ENCODE results near the gene WRAP73.

The WRAP73 gene

GRCh38 chr1:3681231-3681897, 31.5 kb upstream of the WRAP73 start:
- no peak for TF ChIP-seq CTCF (IDR thresholded peaks at IDR 0.05; ENCODE audit: extremely low read depth, missing control alignments)
- DNase-seq (ENCODE audit: low spot score): no peak

DNA sequence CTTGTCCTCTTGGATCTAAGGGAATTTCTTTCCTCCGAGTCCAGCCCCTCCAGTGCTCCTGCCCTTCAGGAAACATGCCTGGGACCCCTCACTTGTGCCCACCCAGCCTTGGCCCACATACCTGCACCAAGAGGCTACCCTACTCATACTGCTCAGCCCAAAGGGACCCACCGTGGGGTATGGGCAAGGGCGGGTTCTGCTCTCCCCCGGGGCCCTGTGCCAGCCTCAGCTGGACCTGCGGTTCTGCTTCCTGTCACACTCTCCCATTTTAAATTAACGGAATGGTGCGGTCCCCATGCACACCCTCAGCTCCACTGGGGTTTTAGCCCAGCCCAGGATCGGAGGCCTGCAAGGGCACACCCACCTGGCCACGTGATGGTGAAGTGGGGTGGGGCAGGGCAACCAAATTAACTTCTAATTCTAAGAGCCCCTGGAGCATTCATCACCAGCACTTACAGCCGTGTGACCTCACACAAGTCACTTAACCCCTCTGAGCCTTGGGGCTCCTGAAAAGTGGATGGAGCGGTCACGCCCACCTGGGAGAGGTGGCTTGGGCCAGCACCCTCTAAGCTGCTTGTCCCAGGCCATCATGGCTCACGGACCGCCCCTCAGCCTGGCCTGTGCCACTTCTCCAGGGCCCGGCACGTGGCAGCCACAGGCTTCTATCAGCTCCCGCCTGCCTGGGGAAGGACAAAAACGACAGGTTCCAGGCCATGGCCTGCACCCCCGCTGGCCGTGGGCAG, 30.8 kb upstream of the WRAP73 start:
- DNase-seq (ENCODE audit: low spot score): no peak
- TF ChIP-seq CTCF (IDR thresholded peaks at IDR 0.05; ENCODE audit: extremely low read depth, missing control alignments): no peak

GRCh38 chr1:3679799-3680453, 30.0 kb upstream of the WRAP73 start:
- no peak for DNase-seq (ENCODE audit: low spot score)
- TF ChIP-seq CTCF (IDR thresholded peaks at IDR 0.05; ENCODE audit: extremely low read depth, missing control alignments): no peak

GRCh38 chr1:3679098-3679555, 29.2 kb upstream of the WRAP73 start:
- DNase-seq (ENCODE audit: low spot score): no peak
- TF ChIP-seq CTCF (IDR thresholded peaks at IDR 0.05; ENCODE audit: extremely low read depth, missing control alignments): no peak

DNA sequence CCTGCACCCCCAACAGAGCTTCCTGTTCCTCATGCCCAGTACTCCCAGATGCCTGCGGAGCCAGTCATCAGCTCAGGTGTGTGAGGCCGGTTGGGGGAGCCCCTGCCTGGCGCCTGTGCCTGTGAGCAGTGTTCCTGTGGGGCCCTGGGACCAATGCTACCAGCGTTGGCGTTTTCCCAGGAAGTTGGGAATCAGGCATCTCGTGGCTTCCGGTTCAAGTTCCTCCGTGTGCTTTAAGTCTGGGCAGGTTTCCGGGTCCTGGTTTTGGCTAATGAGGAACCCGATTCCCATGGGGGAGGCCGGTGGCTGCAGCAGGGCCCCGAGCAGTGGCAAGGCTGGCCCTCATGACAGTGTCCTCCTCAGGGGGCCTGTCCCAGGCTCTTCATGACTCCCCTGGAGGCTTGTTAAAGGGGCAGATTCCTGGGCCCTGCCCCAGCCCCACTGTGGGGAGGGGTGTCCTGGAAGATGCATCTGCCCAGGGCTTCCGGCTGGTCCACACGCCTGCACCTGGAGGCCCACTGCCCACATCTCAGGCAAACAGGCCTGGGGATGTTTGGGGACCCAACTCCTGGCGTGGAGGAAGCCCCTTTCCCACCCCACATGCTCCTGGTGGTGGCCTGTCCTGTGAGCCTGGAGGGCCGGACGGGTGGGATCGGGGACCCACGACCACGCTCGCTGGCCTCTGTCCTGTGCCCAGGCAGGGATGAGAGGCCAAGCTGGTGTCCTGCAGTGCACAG, 28.6 kb upstream of the WRAP73 start:
- no peak for TF ChIP-seq CTCF (IDR thresholded peaks at IDR 0.05; ENCODE audit: extremely low read depth, missing control alignments)
- DNase-seq (ENCODE audit: low spot score): no peak

- TF ChIP-seq CTCF (IDR thresholded peaks at IDR 0.05; ENCODE audit: extremely low read depth, missing control alignments): no peak
- DNase-seq (ENCODE audit: low spot score): no peak
Observed at GRCh38 chr1:3677484-3677883, 27.6 kb upstream of the WRAP73 start.
